HG03520 (cell line): ENCODE results near the gene SPRED1.
"Not testable (repeated sequence)": the region's sequence is repeated elsewhere in the genome, so short reads cannot be mapped to it uniquely, and the experiment has no call there.

ENCODE experiments used
- ATAC-seq: cut with Tn5 transposase; IDR thresholded peaks from one replicate; pipeline ENCODE4 v1.9.1; 2021; ENCODE audit warnings: mild to moderate bottlenecking, moderate library complexity; ENCODE audit not compliant: unreplicated experiment

Gene SPRED1

GRCh38 chr15:38229705-38230310, 22.8 kb upstream of the SPRED1 start:
- no peak for ATAC-seq

- no peak for ATAC-seq
Measured at GRCh38 chr15:38231436-38231835, 21.2 kb upstream of the SPRED1 start.

GRCh38 chr15:38237021-38237420, 15.6 kb upstream of the SPRED1 start:
- ATAC-seq: not testable (repeated sequence)

GRCh38 chr15:38238311-38238710, 14.3 kb upstream of the SPRED1 start:
- ATAC-seq: no peak

GRCh38 chr15:38242055-38242454, 10.6 kb upstream of the SPRED1 start:
- peak; percentile 83 for ATAC-seq

GRCh38 chr15:38243278-38244055, 9.2 kb upstream of the SPRED1 start:
- no peak for ATAC-seq

GRCh38 chr15:38247336-38247735, 5.3 kb upstream of the SPRED1 start:
- no peak for ATAC-seq

GRCh38 chr15:38253351-38253781, 730 bp downstream of the SPRED1 start:
- ATAC-seq: no peak

- ATAC-seq: peak; percentile 36
Measured at GRCh38 chr15:38254051-38254883, 1.6 kb downstream of the SPRED1 start.

GRCh38 chr15:38255690-38256089, 3.1 kb downstream of the SPRED1 start:
- no peak for ATAC-seq

GRCh38 chr15:38257676-38258075, 5.0 kb downstream of the SPRED1 start:
- ATAC-seq: no peak

GRCh38 chr15:38259134-38259533, 6.5 kb downstream of the SPRED1 start:
- ATAC-seq: no peak

- ATAC-seq: no peak
Measured at GRCh38 chr15:38260077-38260476, 7.4 kb downstream of the SPRED1 start.

- ATAC-seq: no peak
Measured at GRCh38 chr15:38263251-38263650, 10.6 kb downstream of the SPRED1 start.

GRCh38 chr15:38263996-38264395, 11.4 kb downstream of the SPRED1 start:
- no peak for ATAC-seq

GRCh38 chr15:38266247-38266986, 13.8 kb downstream of the SPRED1 start:
- ATAC-seq: no peak

GRCh38 chr15:38267421-38268022, 14.9 kb downstream of the SPRED1 start:
- no peak for ATAC-seq

GRCh38 chr15:38271144-38271543, 18.5 kb downstream of the SPRED1 start:
- ATAC-seq: no peak

GRCh38 chr15:38271895-38272294, 19.3 kb downstream of the SPRED1 start:
- no peak for ATAC-seq

- not testable (repeated sequence) for ATAC-seq
Measured at GRCh38 chr15:38272431-38272830, 19.8 kb downstream of the SPRED1 start.
